GM18517 (cell line): Measurements from ENCODE around the gene ZNF417.
"Not testable (repeated sequence)": the region's sequence is repeated elsewhere in the genome, so short reads cannot be mapped to it uniquely, and the experiment has no call there.

ENCODE experiments used
- ATAC-seq: cut with Tn5 transposase; IDR thresholded peaks from one replicate; pipeline ENCODE4 v1.9.1; 2021; ENCODE audit warnings: mild to moderate bottlenecking, moderate library complexity; ENCODE audit not compliant: unreplicated experiment

Gene ZNF417

GRCh38 chr19:57888107-57888559 lies 28.3 kb downstream of the ZNF417 start:
- no peak for ATAC-seq

- no peak for ATAC-seq
Measured at GRCh38 chr19:57887195-57887941, 29.0 kb downstream of the ZNF417 start.

GRCh38 chr19:57886046-57886445 lies 30.3 kb downstream of the ZNF417 start:
- no peak for ATAC-seq

- ATAC-seq, result not testable (repeated sequence)
Measured at GRCh38 chr19:57873883-57874799, 42.3 kb downstream of the ZNF417 start.

GRCh38 chr19:57872450-57872849 lies 43.9 kb downstream of the ZNF417 start:
- ATAC-seq, result no peak

- no peak for ATAC-seq
Measured at GRCh38 chr19:57870225-57870624, 46.2 kb downstream of the ZNF417 start.

- not testable (repeated sequence) for ATAC-seq
Measured at GRCh38 chr19:57869655-57870054, 46.7 kb downstream of the ZNF417 start.

- no peak for ATAC-seq
Measured at GRCh38 chr19:57867868-57868492, 48.4 kb downstream of the ZNF417 start.
